H9 (cell line): ENCODE measurements around the gene GPHN. TPM values are rescaled to one million over a fixed set of nuclear protein-coding genes. Genes with fewer than 3 reads are reported as not detected.

ENCODE experiments used
- DNase-seq: peaks from one replicate; pipeline ENCODE4 v3.0.0-alpha.2; 2017
- H2AFZ ChIP-seq: one replicate; pipeline ENCODE4 v1.6.1; 2013; ENCODE audit warnings: mild to moderate bottlenecking, low read length, control low read depth, moderate library complexity
- H2AK5ac ChIP-seq: 2 replicates; pipeline ENCODE4 v1.6.1; 2013; ENCODE audit warnings: low read length, control low read depth, mixed read lengths; ENCODE audit not compliant: insufficient read length
- H2BK120ac ChIP-seq: one replicate; pipeline ENCODE4 v1.6.1; 2013; ENCODE audit warnings: low read depth, mild to moderate bottlenecking, low read length, control low read depth, inconsistent platforms; ENCODE audit not compliant: poor library complexity, severe bottlenecking
- H2BK12ac ChIP-seq: 2 replicates; pipeline ENCODE4 v1.6.1; 2013; ENCODE audit warnings: low read length, control low read depth, mixed read lengths, low read depth; ENCODE audit not compliant: insufficient read length
- H2BK15ac ChIP-seq: 2 replicates; pipeline ENCODE4 v1.6.1; 2013; ENCODE audit warnings: low read depth, low read length, control low read depth
- H2BK20ac ChIP-seq: one replicate; pipeline ENCODE4 v1.6.1; 2013; ENCODE audit warnings: low read depth, mild to moderate bottlenecking, low read length, control low read depth, inconsistent platforms; ENCODE audit not compliant: poor library complexity, severe bottlenecking
- H2BK5ac ChIP-seq: 2 replicates; pipeline ENCODE4 v1.6.1; 2013; ENCODE audit warnings: low read length, control low read depth, mixed read lengths; ENCODE audit not compliant: insufficient read length
- H3K14ac ChIP-seq: 2 replicates; pipeline ENCODE4 v1.6.1; 2013; ENCODE audit warnings: low read length, control low read depth; ENCODE audit not compliant: insufficient read depth
- H3K18ac ChIP-seq: 2 replicates; pipeline ENCODE4 v1.6.1; 2013; ENCODE audit warnings: low read depth, mild to moderate bottlenecking, mixed read lengths, low read length, control low read depth; ENCODE audit not compliant: insufficient read length
- H3K23ac ChIP-seq: 2 replicates; pipeline ENCODE4 v1.6.1; 2013; ENCODE audit warnings: low read length, control low read depth, mixed read lengths, low read depth; ENCODE audit not compliant: insufficient read length
- H3K23me2 ChIP-seq: 2 replicates; pipeline ENCODE4 v1.6.1; 2013; ENCODE audit warnings: low read depth, mild to moderate bottlenecking, mixed read lengths, low read length, control low read depth; ENCODE audit not compliant: insufficient read length, poor library complexity, severe bottlenecking
- H3K27ac ChIP-seq: 2 replicates; pipeline ENCODE4 v1.5.1; 2013; ENCODE audit warnings: low read length, control low read depth, mixed read lengths, low read depth; ENCODE audit not compliant: insufficient read length
- H3K27me3 ChIP-seq: 2 replicates; pipeline ENCODE4 v1.6.1; 2013; ENCODE audit warnings: low read length, control low read depth, inconsistent platforms; ENCODE audit not compliant: insufficient read depth
- H3K4ac ChIP-seq: 2 replicates; pipeline ENCODE4 v1.6.1; 2013; ENCODE audit warnings: low read depth, mild to moderate bottlenecking, control low read depth, inconsistent platforms, low read length, moderate library complexity
- H3K4me1 ChIP-seq: 2 replicates; pipeline ENCODE4 v1.6.1; 2013; ENCODE audit warnings: low read length, control low read depth, inconsistent platforms; ENCODE audit not compliant: insufficient read depth
- H3K4me2 ChIP-seq: 2 replicates; pipeline ENCODE4 v1.6.1; 2013; ENCODE audit warnings: low read length, control low read depth, mixed read lengths; ENCODE audit not compliant: insufficient read length, insufficient read depth
- H3K56ac ChIP-seq: 2 replicates; pipeline ENCODE4 v1.6.1; 2013; ENCODE audit warnings: low read depth, mild to moderate bottlenecking, mixed read lengths, low read length, control low read depth; ENCODE audit not compliant: insufficient read length
- H3K79me1 ChIP-seq: 2 replicates; pipeline ENCODE4 v1.6.1; 2013; ENCODE audit warnings: low read depth, mild to moderate bottlenecking, moderate library complexity, low read length, control low read depth, inconsistent platforms; ENCODE audit not compliant: insufficient read depth, poor library complexity, severe bottlenecking
- H3K79me2 ChIP-seq: 2 replicates; pipeline ENCODE4 v1.6.1; 2013; ENCODE audit warnings: low read length, control low read depth, inconsistent platforms; ENCODE audit not compliant: insufficient read depth
- H3K9ac ChIP-seq: 2 replicates; pipeline ENCODE4 v1.6.1; 2013; ENCODE audit warnings: low read length, control low read depth, mixed read lengths; ENCODE audit not compliant: insufficient read length; ENCODE audit errors: extremely low read depth
- H3K9me3 ChIP-seq: one replicate; pipeline ENCODE4 v1.6.1; 2013; ENCODE audit warnings: low read depth, low read length, inconsistent platforms; ENCODE audit not compliant: control insufficient read depth
- H3T11ph ChIP-seq: one replicate; pipeline ENCODE4 v1.6.1; 2013; ENCODE audit warnings: mild to moderate bottlenecking, low read length, control low read depth, inconsistent platforms
- H4K20me1 ChIP-seq: one replicate; pipeline ENCODE4 v1.6.1; 2013; ENCODE audit not compliant: control insufficient read depth, insufficient read length, insufficient read depth
- H4K5ac ChIP-seq: 2 replicates; pipeline ENCODE4 v1.6.1; 2013; ENCODE audit warnings: low read depth, mild to moderate bottlenecking, mixed read lengths, low read length, control low read depth; ENCODE audit not compliant: insufficient read length
- H4K8ac ChIP-seq: replicated peaks from 2 replicates; pipeline ENCODE4 v1.6.1; 2013; ENCODE audit warnings: low read length, control low read depth, mixed read lengths, low read depth; ENCODE audit not compliant: insufficient read length
- H4K91ac ChIP-seq: 2 replicates; pipeline ENCODE4 v1.6.1; 2013; ENCODE audit warnings: low read depth, mild to moderate bottlenecking, moderate library complexity, mixed read lengths, low read length, control low read depth; ENCODE audit not compliant: insufficient read length
- H3K27ac Mint-ChIP-seq, 3 experiments: 2 replicates in 2 of 3; 3 replicates in 1 of 3; pipeline ENCODE4 v1.8.0; 2020 to 2021; ENCODE audit warnings: mixed read lengths in 3 of 3, mild to moderate bottlenecking in 1 of 3, moderate library complexity in 1 of 3
- H3K27me3 Mint-ChIP-seq: 2 replicates; pipeline ENCODE4 v1.8.0; 2021; ENCODE audit warnings: low read depth, mild to moderate bottlenecking, moderate library complexity, mixed read lengths
- H3K36me3 Mint-ChIP-seq, 3 experiments: 2 replicates in 2 of 3; 3 replicates in 1 of 3; pipeline ENCODE4 v1.8.0; 2020 to 2021; ENCODE audit warnings: low read depth in 3 of 3, mixed read lengths in 3 of 3; ENCODE audit not compliant: insufficient read depth in 1 of 3
- H3K4me1 Mint-ChIP-seq, 2 experiments: 2 replicates each; pipeline ENCODE4 v1.8.0; 2020; ENCODE audit warnings: mixed read lengths in 2 of 2
- H3K4me3 Mint-ChIP-seq, 2 experiments: 2 replicates in 1 of 2; 3 replicates in 1 of 2; pipeline ENCODE4 v1.8.0; 2020 to 2021; ENCODE audit warnings: mild to moderate bottlenecking in 2 of 2, mixed read lengths in 2 of 2, moderate library complexity in 1 of 2
- H3K9me3 Mint-ChIP-seq, 2 experiments: 2 replicates in 1 of 2; 3 replicates in 1 of 2; pipeline ENCODE4 v1.8.0; 2020; ENCODE audit warnings: mild to moderate bottlenecking in 2 of 2, mixed read lengths in 2 of 2, moderate library complexity in 1 of 2
- WGBS: extraction: QIAGEN DNeasy Blood & Tissue Kit; methylation state at CpG from one replicate; pipeline ENCODE4 v1.1.7; 2013; ENCODE audit warnings: missing lambda C conversion rate, low lambda C conversion rate, mixed read lengths; ENCODE audit not compliant: insufficient read length; ENCODE audit errors: extremely low coverage; 5-methylcytosine and 5-hydroxymethylcytosine counted together
- total RNA-seq: library from RNA; stranded (reverse); gene quantifications from 2 replicates; pipeline ENCODE4 v1.2.1, GENCODE V29; 2021
- TF ChIP-seq, protein P1 (sequence below): fragments of 200-600 bp; sonication (generic); conservative IDR thresholded peaks from 3 replicates; pipeline ENCODE4 v1.8.0; 2021; ENCODE audit warnings: antibody characterized with exemption, mild to moderate bottlenecking

The GPHN gene
- total RNA-seq, 1 experiment from 2014 or later: 16.1 TPM

DNA sequence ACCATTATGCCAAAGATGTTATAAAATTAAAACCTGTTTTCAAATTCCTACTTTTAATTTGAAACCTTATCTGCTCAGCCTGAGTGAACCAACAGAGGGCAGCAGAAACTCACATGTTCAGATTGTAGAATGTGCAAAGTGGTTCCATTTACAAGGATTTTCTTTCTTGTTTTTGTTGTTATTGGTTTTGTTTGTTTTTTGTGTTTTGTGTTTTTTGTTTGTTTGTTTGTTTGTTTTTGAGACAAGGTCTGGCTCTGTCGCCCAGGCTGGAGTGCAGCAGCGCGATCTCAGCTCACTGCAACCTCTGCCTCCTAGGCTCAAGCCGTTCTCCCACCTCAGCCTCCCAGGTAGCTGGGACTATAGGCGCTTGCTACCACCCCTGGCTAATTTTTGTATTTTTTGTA lies 658.5 kb downstream of the GPHN start:
- Histone ChIP-seq H3K4ac (no peak overlapping the region), H2BK15ac (no peak overlapping the region), H3K23me2 (no peaks in the 10 kb centered on the region), H3K27me3 (no peaks in the 10 kb centered on the region), H3K18ac (no peak overlapping the region), H4K8ac (no peak overlapping the region), H2BK5ac (no peak overlapping the region), H4K91ac (no peak overlapping the region), H4K20me1 (no peaks in the 10 kb centered on the region), H3K79me1 (no peaks in the 10 kb centered on the region), H2BK120ac (no peak overlapping the region), H4K5ac (no peak overlapping the region), H3K23ac (no peak overlapping the region), H3K4me2 (no peak overlapping the region), H3K27ac (no peak overlapping the region), H3K14ac (no peak overlapping the region; the same call in 1 of the 2 replicates), H3K4me1 (no peaks in the 10 kb centered on the region; the same call in 1 of the 2 replicates), H3T11ph (no peak overlapping the region), H2BK20ac (no peak overlapping the region), H2AFZ (no peak overlapping the region), H2BK12ac (no peak overlapping the region), H2AK5ac (no peak overlapping the region), H3K9ac (no peak overlapping the region), H3K79me2 (no peaks in the 10 kb centered on the region), H3K56ac (no peak overlapping the region), H3K9me3 (no peaks in the 10 kb centered on the region)
- TF ChIP-seq, protein P1, sequence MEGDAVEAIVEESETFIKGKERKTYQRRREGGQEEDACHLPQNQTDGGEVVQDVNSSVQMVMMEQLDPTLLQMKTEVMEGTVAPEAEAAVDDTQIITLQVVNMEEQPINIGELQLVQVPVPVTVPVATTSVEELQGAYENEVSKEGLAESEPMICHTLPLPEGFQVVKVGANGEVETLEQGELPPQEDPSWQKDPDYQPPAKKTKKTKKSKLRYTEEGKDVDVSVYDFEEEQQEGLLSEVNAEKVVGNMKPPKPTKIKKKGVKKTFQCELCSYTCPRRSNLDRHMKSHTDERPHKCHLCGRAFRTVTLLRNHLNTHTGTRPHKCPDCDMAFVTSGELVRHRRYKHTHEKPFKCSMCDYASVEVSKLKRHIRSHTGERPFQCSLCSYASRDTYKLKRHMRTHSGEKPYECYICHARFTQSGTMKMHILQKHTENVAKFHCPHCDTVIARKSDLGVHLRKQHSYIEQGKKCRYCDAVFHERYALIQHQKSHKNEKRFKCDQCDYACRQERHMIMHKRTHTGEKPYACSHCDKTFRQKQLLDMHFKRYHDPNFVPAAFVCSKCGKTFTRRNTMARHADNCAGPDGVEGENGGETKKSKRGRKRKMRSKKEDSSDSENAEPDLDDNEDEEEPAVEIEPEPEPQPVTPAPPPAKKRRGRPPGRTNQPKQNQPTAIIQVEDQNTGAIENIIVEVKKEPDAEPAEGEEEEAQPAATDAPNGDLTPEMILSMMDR: peak; percentile 93
- Mint-ChIP-seq H3K9me3 (no peaks in the 10 kb centered on the region), H3K27me3 (no peaks in the 10 kb centered on the region), H3K4me3 (no peak overlapping the region), H3K4me1 (peaks cover 7 to 10% of the 10 kb centered on the region in 2 experiments; a peak in 2 of 4 replicates), H3K36me3 (no peaks in the 10 kb centered on the region), H3K27ac (no peak overlapping the region)
- no CpG with 5 or more reads among the region's 5 CpGs for WGBS
- DNase-seq: no peak
